ENCODE measurements around the gene NEK9. TPM values are rescaled to one million over a fixed set of nuclear protein-coding genes. Genes with fewer than 3 reads are reported as not detected.
A peak's percentile ranks its signal among the peaks of the same experiment; 100 is the strongest.
"Not testable (repeated sequence)": the region's sequence is repeated elsewhere in the genome, so short reads cannot be mapped to it uniquely, and the experiment has no call there.

Gene NEK9
- polyA plus RNA-seq, 1 donor: 72.8 TPM

DNA sequence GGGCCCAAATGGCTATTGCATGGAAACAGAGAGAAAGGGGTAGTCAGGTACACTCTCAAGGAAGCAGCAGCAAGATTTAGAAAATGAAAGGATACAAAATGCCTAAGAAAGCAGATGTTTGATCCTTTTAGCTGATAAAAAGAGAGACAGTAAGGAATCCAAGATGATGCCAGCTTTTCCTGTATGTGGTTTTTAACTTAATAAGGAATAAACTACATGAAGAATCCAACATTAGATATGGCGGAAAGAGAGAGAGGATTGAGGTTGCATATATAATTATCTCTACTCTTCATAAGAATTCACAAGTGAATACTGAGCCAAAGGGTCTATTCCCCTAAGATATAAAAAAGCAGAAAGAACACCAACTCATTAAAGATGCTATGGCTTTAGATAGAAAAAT lies 38.0 kb upstream of the NEK9 start:
- Histone ChIP-seq H3K4me3 (ENCODE audit: low read length) (no peak overlapping the region), H3K27me3 (ENCODE audit: control insufficient read depth, insufficient read depth, low read length) (no peaks in the 10 kb centered on the region), H3K4me1 (ENCODE audit: control insufficient read depth, insufficient read depth, low read length) (peaks cover 10% of the 10 kb centered on the region), H3K9me3 (ENCODE audit: control insufficient read depth, low read depth, low read length) (no peaks in the 10 kb centered on the region), H3K36me3 (ENCODE audit: control insufficient read depth, insufficient read depth, low read length) (peaks cover 7% of the 10 kb centered on the region), H3K27ac (ENCODE audit: low read length) (no peak overlapping the region)
- no CpG with 5 or more reads among the region's 1 CpG for WGBS (ENCODE audit: insufficient coverage, low lambda C conversion rate)
- no peak for DNase-seq

DNA sequence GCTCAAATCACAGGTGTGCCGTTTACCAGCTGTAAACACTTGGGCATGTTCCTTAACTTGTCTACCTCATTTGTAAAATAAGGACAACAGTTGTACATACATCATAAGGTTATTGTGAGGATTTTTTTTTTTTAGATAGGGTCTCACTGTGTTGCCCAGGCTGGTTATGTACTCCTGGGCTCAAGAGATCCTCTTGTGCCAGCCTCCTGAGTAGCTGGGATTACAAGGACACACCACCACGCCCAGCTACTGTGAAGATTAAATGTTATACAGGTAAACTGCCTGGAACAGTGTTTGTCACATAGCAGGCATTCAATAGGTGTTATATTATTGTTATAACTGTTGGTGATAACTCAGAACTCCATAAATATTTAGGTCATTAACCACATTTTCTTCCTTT lies 36.8 kb upstream of the NEK9 start:
- H3K36me3 ChIP-seq (ENCODE audit: control insufficient read depth, insufficient read depth, low read length): peaks cover 7% of the 10 kb centered on the region
- no peaks in the 10 kb centered on the region for H3K27me3 ChIP-seq (ENCODE audit: control insufficient read depth, insufficient read depth, low read length)
- DNase-seq: no peak
- H3K27ac ChIP-seq (ENCODE audit: low read length): no peak overlapping the region
- no peaks in the 10 kb centered on the region for H3K9me3 ChIP-seq (ENCODE audit: control insufficient read depth, low read depth, low read length)
- H3K4me1 ChIP-seq (ENCODE audit: control insufficient read depth, insufficient read depth, low read length): peaks cover 17% of the 10 kb centered on the region
- H3K4me3 ChIP-seq (ENCODE audit: low read length): no peak overlapping the region
- WGBS (ENCODE audit: insufficient coverage, low lambda C conversion rate): 100% methylated on average over 1 of the region's 2 CpGs

DNA sequence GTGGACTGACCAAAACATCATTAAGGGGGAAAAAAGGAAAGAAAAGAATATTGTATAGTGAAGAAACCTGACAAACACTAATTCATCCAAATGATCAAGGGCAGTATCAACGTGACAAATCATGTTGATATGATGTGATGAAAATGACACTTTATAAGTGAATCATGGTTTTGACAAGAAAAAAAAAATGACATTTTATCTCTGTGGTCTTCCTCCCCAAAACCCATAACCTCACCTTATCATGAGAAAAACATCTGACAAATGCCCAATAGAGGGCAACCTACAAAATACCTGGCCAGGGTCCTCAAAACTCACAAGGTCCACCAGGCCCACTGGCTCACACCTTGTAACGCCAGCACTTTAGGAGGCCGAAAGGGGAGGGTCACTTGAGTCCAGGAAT lies 35.8 kb upstream of the NEK9 start:
- Histone ChIP-seq H3K4me3 (ENCODE audit: low read length) (no peak overlapping the region), H3K9me3 (ENCODE audit: control insufficient read depth, low read depth, low read length) (no peaks in the 10 kb centered on the region), H3K4me1 (ENCODE audit: control insufficient read depth, insufficient read depth, low read length) (peaks cover 17% of the 10 kb centered on the region), H3K27ac (ENCODE audit: low read length) (no peak overlapping the region), H3K36me3 (ENCODE audit: control insufficient read depth, insufficient read depth, low read length) (peaks cover 9% of the 10 kb centered on the region), H3K27me3 (ENCODE audit: control insufficient read depth, insufficient read depth, low read length) (no peaks in the 10 kb centered on the region)
- WGBS (ENCODE audit: insufficient coverage, low lambda C conversion rate): 63% methylated on average over 1 of the region's 3 CpGs
- DNase-seq: no peak

DNA sequence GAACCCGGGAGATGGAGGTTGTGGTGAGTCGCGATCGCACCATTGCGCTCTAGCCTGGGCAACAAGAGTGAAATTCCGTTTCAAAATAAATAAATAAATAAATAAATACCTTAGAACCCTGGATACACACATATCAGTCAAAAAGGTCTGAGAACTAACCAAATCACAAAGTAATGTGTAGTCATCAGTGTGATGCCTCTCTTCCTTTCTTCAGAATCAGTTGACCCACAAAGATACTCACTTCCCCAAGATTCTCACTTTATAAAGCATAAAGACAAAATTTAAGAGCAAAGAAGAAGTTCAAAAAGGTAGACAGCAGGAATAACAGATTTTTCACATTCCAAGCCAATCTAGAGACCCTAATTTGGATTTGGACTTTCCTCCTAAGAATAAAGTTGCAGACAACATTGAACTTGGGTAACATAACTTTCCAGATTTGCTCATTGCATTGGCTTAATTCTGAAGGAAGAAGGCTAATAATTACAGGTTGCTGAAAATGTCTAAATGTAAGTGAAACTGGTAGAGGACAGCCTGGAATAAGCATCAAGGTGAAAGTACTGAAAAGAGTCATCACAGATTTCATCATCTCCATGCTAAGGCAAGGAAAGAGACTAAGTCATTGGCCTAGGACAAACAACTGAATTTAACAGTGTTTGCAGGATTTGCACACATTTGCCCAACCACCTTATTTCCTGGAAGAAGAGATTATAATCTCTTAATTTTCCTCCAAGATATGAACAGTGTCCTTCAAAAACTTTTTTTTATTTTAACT lies 32.2 kb upstream of the NEK9 start:
- H3K27ac ChIP-seq (ENCODE audit: low read length): no peak overlapping the region
- H3K27me3 ChIP-seq (ENCODE audit: control insufficient read depth, insufficient read depth, low read length): no peaks in the 10 kb centered on the region
- peaks cover 17% of the 10 kb centered on the region for H3K4me1 ChIP-seq (ENCODE audit: control insufficient read depth, insufficient read depth, low read length)
- peak in 1 of 2 donors; percentile 31 for DNase-seq
- H3K36me3 ChIP-seq (ENCODE audit: control insufficient read depth, insufficient read depth, low read length): peaks cover 6% of the 10 kb centered on the region
- no peak overlapping the region for H3K4me3 ChIP-seq (ENCODE audit: low read length)
- WGBS (ENCODE audit: insufficient coverage, low lambda C conversion rate): 100% methylated on average over 1 of the region's 6 CpGs
- no peaks in the 10 kb centered on the region for H3K9me3 ChIP-seq (ENCODE audit: control insufficient read depth, low read depth, low read length)

DNA sequence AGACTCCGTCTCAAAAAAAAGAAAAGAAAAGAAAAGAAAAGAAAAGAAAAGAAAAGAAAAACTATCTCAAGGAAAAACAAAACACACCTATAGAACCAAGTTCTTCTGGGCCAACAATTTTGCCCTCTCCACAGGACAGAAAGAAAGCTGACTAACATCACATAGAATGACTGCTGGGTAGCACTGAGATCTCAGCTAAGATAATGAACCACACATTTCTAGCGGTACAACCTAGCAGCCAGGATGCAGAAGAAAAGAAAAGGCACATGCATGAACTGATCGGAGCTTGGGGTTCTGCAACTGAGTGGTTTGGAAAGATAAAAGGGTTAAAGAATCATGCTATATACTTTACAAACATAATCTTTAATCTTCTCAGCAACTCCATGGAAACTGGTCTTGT lies 30.1 kb upstream of the NEK9 start:
- H3K4me3 ChIP-seq (ENCODE audit: low read length): no peak overlapping the region
- H3K27me3 ChIP-seq (ENCODE audit: control insufficient read depth, insufficient read depth, low read length): no peaks in the 10 kb centered on the region
- DNase-seq: no peak
- H3K36me3 ChIP-seq (ENCODE audit: control insufficient read depth, insufficient read depth, low read length): peaks cover 2% of the 10 kb centered on the region
- no peak overlapping the region for H3K27ac ChIP-seq (ENCODE audit: low read length)
- 83% methylated on average over 1 of the region's 3 CpGs for WGBS (ENCODE audit: insufficient coverage, low lambda C conversion rate)
- H3K4me1 ChIP-seq (ENCODE audit: control insufficient read depth, insufficient read depth, low read length): peaks cover 17% of the 10 kb centered on the region
- H3K9me3 ChIP-seq (ENCODE audit: control insufficient read depth, low read depth, low read length): no peaks in the 10 kb centered on the region

DNA sequence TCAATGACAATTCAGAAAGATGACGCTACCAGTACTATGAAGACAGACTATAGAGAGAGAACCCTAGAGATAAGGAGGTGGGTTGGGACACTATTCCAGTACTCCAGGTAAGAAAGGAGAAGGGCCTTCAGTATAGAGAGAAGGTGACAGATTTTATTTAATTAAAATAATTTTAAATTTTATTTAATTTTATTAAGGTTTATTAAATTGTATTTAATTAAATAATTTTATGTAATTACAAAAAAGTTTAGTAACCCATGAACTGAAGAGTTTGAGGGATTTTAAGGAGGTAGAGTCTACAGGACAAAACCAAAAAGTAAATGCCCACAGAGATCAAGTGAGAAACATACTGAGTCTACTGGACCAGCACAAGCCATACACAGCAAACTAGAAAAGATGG lies 29.3 kb upstream of the NEK9 start:
- no peak overlapping the region for H3K27ac ChIP-seq (ENCODE audit: low read length)
- 100% methylated on average over 1 of the region's 1 CpG for WGBS (ENCODE audit: insufficient coverage, low lambda C conversion rate)
- no peak for DNase-seq

DNA sequence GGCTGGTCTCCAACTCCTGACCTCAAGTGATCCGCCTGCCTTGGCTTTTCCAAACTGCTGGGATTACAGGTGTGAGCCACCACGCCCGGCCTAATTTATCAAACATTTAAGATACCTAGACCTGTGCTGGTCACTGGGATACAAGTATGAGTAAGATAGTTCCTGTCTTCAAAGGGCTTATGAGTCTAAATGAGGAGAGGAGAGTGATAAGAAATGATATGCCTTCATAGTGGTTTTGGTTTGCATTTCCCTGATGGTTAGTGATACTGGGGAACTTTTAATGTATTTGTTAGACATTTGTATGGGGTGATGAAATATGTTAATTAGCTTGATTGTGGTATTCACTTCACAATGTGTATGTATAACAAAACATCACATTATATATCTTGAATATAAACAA lies 28.3 kb upstream of the NEK9 start:
- H3K4me3 ChIP-seq (ENCODE audit: low read length): no peak overlapping the region
- peaks cover 13% of the 10 kb centered on the region for H3K36me3 ChIP-seq (ENCODE audit: control insufficient read depth, insufficient read depth, low read length)
- WGBS (ENCODE audit: insufficient coverage, low lambda C conversion rate): no CpG with 5 or more reads among the region's 3 CpGs
- no peaks in the 10 kb centered on the region for H3K9me3 ChIP-seq (ENCODE audit: control insufficient read depth, low read depth, low read length)
- no peak for DNase-seq
- no peaks in the 10 kb centered on the region for H3K27me3 ChIP-seq (ENCODE audit: control insufficient read depth, insufficient read depth, low read length)
- H3K27ac ChIP-seq (ENCODE audit: low read length): no peak overlapping the region
- peaks cover 11% of the 10 kb centered on the region for H3K4me1 ChIP-seq (ENCODE audit: control insufficient read depth, insufficient read depth, low read length)

More for the DNA sequence above, 29.3 kb upstream of the NEK9 start:
- H3K36me3 ChIP-seq (ENCODE audit: control insufficient read depth, insufficient read depth, low read length): peaks cover 8% of the 10 kb centered on the region
- H3K9me3 ChIP-seq (ENCODE audit: control insufficient read depth, low read depth, low read length): no peaks in the 10 kb centered on the region
- no peaks in the 10 kb centered on the region for H3K27me3 ChIP-seq (ENCODE audit: control insufficient read depth, insufficient read depth, low read length)
- H3K4me3 ChIP-seq (ENCODE audit: low read length): no peak overlapping the region
- peaks cover 17% of the 10 kb centered on the region for H3K4me1 ChIP-seq (ENCODE audit: control insufficient read depth, insufficient read depth, low read length)

DNA sequence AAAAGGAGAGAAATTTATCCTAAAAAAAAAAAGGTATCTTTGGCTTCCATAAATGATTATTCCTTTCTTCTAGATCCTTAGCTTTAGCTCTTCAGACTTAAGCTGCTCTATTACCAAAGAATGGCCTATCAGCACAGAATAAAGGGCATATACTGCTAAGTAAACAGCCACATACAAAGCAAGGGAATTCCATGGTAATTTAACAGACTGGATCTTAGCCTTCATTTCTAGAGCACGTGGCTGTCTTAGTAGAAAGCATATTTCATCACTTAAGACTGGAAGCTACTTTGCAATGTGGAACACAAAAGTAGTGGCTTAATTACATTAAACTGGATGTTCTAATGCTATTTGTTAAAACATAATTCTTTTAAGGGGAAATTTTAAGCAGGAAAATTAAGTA lies 26.4 kb upstream of the NEK9 start:
- peak; percentile 59 to 76 for DNase-seq
- Histone ChIP-seq H3K4me3 (ENCODE audit: low read length) (no peak overlapping the region), H3K4me1 (ENCODE audit: control insufficient read depth, insufficient read depth, low read length) (no peaks in the 10 kb centered on the region), H3K27ac (ENCODE audit: low read length) (no peak overlapping the region), H3K36me3 (ENCODE audit: control insufficient read depth, insufficient read depth, low read length) (peaks cover 17% of the 10 kb centered on the region), H3K27me3 (ENCODE audit: control insufficient read depth, insufficient read depth, low read length) (no peaks in the 10 kb centered on the region), H3K9me3 (ENCODE audit: control insufficient read depth, low read depth, low read length) (no peaks in the 10 kb centered on the region)
- WGBS (ENCODE audit: insufficient coverage, low lambda C conversion rate): no CpG with 5 or more reads among the region's 1 CpG

DNA sequence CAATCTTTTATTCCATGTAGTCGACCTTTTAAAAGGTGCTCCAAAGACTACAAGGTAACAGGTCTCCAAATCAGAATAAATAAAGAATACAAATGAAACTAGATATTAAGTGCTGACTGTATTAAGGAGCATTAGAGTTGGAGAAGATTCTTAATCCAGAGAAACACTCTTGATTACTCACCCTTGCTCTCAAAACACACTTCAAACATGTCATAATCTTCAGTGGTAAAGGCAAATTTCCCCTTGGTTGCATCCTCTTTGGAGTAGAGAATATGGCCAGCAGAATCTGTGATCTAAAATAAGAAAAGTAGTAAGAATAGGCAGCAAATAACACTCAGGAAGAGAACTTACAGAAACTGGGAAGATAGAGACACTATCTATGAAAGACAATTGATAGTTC lies 25.0 kb upstream of the NEK9 start:
- no peaks in the 10 kb centered on the region for H3K27me3 ChIP-seq (ENCODE audit: control insufficient read depth, insufficient read depth, low read length)
- peaks cover 15% of the 10 kb centered on the region for H3K36me3 ChIP-seq (ENCODE audit: control insufficient read depth, insufficient read depth, low read length)
- no peaks in the 10 kb centered on the region for H3K4me1 ChIP-seq (ENCODE audit: control insufficient read depth, insufficient read depth, low read length)
- H3K9me3 ChIP-seq (ENCODE audit: control insufficient read depth, low read depth, low read length): no peaks in the 10 kb centered on the region
- no peak overlapping the region for H3K27ac ChIP-seq (ENCODE audit: low read length)
- H3K4me3 ChIP-seq (ENCODE audit: low read length): no peak overlapping the region
- DNase-seq: no peak
- 83% methylated on average over 1 of the region's 1 CpG for WGBS (ENCODE audit: insufficient coverage, low lambda C conversion rate)

DNA sequence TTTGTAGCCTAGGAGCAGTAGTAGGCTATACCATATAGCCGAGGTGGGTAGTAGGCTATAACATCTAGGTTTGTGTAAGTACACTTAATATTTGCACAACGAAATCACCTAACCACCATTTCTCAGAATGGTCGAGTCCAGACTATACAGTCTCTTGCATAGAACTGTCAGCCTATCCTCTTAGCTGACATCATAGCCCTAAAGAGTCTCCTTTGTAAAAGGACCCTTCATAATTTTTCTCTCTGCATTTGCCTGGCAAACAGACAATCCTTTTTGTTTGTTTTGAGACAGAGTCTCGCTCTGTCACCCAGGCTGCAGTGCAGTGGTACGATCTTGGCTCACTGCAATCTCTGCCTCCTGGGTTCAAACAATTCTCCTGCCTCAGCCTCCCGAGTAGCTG lies 23.8 kb upstream of the NEK9 start:
- H3K4me3 ChIP-seq (ENCODE audit: low read length); H3K9me3 ChIP-seq (ENCODE audit: control insufficient read depth, low read depth, low read length); H3K27me3 ChIP-seq (ENCODE audit: control insufficient read depth, insufficient read depth, low read length); DNase-seq; H3K27ac ChIP-seq (ENCODE audit: low read length); H3K4me1 ChIP-seq (ENCODE audit: control insufficient read depth, insufficient read depth, low read length): not testable (repeated sequence)
- H3K36me3 ChIP-seq (ENCODE audit: control insufficient read depth, insufficient read depth, low read length): peaks cover 21% of the 10 kb centered on the region
- WGBS (ENCODE audit: insufficient coverage, low lambda C conversion rate): no CpG with 5 or more reads among the region's 6 CpGs

DNA sequence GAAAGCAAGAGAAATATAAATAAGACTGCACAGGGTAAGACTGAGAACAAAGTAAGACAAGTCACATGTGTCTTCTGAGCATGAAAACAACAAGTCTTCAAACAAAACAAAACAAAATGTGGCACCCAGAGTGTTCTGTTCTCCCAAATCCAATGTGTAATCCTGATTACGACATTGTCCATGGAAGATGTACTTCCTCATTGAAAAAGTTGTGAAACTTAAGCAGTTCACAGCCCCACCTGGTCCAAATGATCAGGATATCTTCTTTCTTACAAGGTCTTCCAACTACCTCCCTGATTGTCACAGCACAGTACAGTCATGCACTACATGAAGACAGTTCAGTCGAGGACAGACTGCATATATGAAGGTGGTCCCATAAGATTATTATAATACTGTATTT lies 23.3 kb upstream of the NEK9 start:
- Histone ChIP-seq H3K4me1 (ENCODE audit: control insufficient read depth, insufficient read depth, low read length) (no peaks in the 10 kb centered on the region), H3K27ac (ENCODE audit: low read length) (no peak overlapping the region), H3K27me3 (ENCODE audit: control insufficient read depth, insufficient read depth, low read length) (no peaks in the 10 kb centered on the region), H3K36me3 (ENCODE audit: control insufficient read depth, insufficient read depth, low read length) (peaks cover 22% of the 10 kb centered on the region), H3K9me3 (ENCODE audit: control insufficient read depth, low read depth, low read length) (no peaks in the 10 kb centered on the region), H3K4me3 (ENCODE audit: low read length) (no peak overlapping the region)
- no CpG with 5 or more reads among the region's 2 CpGs for WGBS (ENCODE audit: insufficient coverage, low lambda C conversion rate)
- peak in 1 of 2 donors; percentile 23 for DNase-seq

Data from large intestine (tissue), 3 donors.